Thyroid gland (tissue), 4 donors: ENCODE data around the gene BCL2. TPM values are rescaled to one million over a fixed set of nuclear protein-coding genes. Genes with fewer than 3 reads are reported as not detected.

Source experiments
- DNase-seq, 2 donors: peaks; one replicate each; pipeline ENCODE4 v3.0.0-alpha.2; 2019
- H3K27ac ChIP-seq, 3 donors: fragments of 200-600 bp; sonication (generic); 1 replicate in 2 of 3; 2 replicates in 1 of 3; pipeline ENCODE4 v1.5.1; 2016 to 2019; ENCODE audit warnings: mild to moderate bottlenecking in 1 of 3, moderate library complexity in 1 of 3
- H3K27me3 ChIP-seq: fragments of 200-600 bp; sonication (generic); one replicate; pipeline ENCODE4 v1.5.1; 2019
- H3K36me3 ChIP-seq, 2 donors: fragments of 200-600 bp; sonication (generic); one replicate each; pipeline ENCODE4 v1.5.1; 2016 to 2019
- H3K4me1 ChIP-seq, 2 donors: fragments of 200-600 bp; sonication (generic); one replicate each; pipeline ENCODE4 v1.5.1; 2017 to 2019
- H3K4me3 ChIP-seq, 3 donors: fragments of 200-600 bp; sonication (generic); replicated peaks in 1 of 3; 1 replicate in 2 of 3; 2 replicates in 1 of 3; pipeline ENCODE4 v1.5.1; 2016; ENCODE audit warnings: mild to moderate bottlenecking in 1 of 3
- H3K9me3 ChIP-seq: fragments of 200-600 bp; sonication (generic); one replicate; pipeline ENCODE4 v1.5.1; 2017
- CTCF ChIP-seq, 6 experiments: fragments of 200-600 bp in 3 of 6; fragments of 450-650 bp in 3 of 6; sonication (generic) in 3 of 6; IDR thresholded peaks; one replicate each; pipeline ENCODE4 v1.5.1; 2016 to 2019; ENCODE audit warnings: antibody characterized with exemption in 6 of 6, mild to moderate bottlenecking in 2 of 6, inconsistent platforms in 1 of 6, moderate library complexity in 1 of 6
- POLR2A ChIP-seq, 2 donors: fragments of 450-650 bp; IDR thresholded peaks; one replicate each; pipeline ENCODE4 v1.6.1; 2017; ENCODE audit warnings: antibody characterized with exemption in 2 of 2, mild to moderate bottlenecking in 2 of 2, moderate library complexity in 1 of 2
- WGBS, 2 donors: methylation state at CpG; one replicate each; pipeline ENCODE4 v1.1.5; 2017; 5-methylcytosine and 5-hydroxymethylcytosine counted together
- intact Hi-C: fragments of 100-400 bp; cut with DNase I; formaldehyde crosslinking; loops from one replicate; pipeline ENCODE4 v1.15.1; 2023
- total RNA-seq, 4 donors: library from RNA; depleted of rRNA; stranded (reverse); fragments of >200 nt; gene quantifications; one replicate each; pipeline ENCODE4 v1.2.3, GENCODE V29; 2016

Gene BCL2
- total RNA-seq, 4 donors from 2014 or later: 108 to 163 (median 115) TPM

GRCh38 chr18:63173983-63174382, 145.6 kb downstream of the BCL2 start:
- H3K27ac ChIP-seq: no peak overlapping the region
- intact Hi-C loops: no loop called here
- no peak overlapping the region for H3K4me3 ChIP-seq
- peaks cover 26 to 28% of the 10 kb centered on the region in 2 donors for H3K4me1 ChIP-seq
- 96 to 99% methylated on average over 2 of the region's 2 CpGs for WGBS, 2 donors
- DNase-seq: no peak
- TF ChIP-seq POLR2A (IDR thresholded peaks at IDR 0.05): no peak
- no peaks in the 10 kb centered on the region for H3K36me3 ChIP-seq
- no peaks in the 10 kb centered on the region for H3K27me3 ChIP-seq
- H3K9me3 ChIP-seq: no peaks in the 10 kb centered on the region

- H3K36me3 ChIP-seq: no peaks in the 10 kb centered on the region
- WGBS, 2 donors: 99 to 100% methylated on average over 5 of the region's 5 CpGs
- TF ChIP-seq CTCF (IDR thresholded peaks at IDR 0.05) (no peak), POLR2A (IDR thresholded peaks at IDR 0.05) (no peak)
- no peak for DNase-seq
- H3K27me3 ChIP-seq: no peaks in the 10 kb centered on the region
- peaks cover 15% of the 10 kb centered on the region in 2 donors for H3K4me1 ChIP-seq
- intact Hi-C loops: no loop called here
- no peak overlapping the region for H3K4me3 ChIP-seq
- H3K27ac ChIP-seq: no peak overlapping the region
- H3K9me3 ChIP-seq: no peaks in the 10 kb centered on the region
Observed at GRCh38 chr18:63169853-63170252, 149.7 kb downstream of the BCL2 start.

- intact Hi-C loops: no loop called here
- Histone ChIP-seq H3K4me1 (peaks cover 10 to 15% of the 10 kb centered on the region in 2 donors), H3K9me3 (no peaks in the 10 kb centered on the region), H3K36me3 (no peaks in the 10 kb centered on the region), H3K4me3 (no peak overlapping the region), H3K27ac (no peak overlapping the region), H3K27me3 (no peaks in the 10 kb centered on the region)
- no peak for DNase-seq
- whole genome bisulfite sequencing, 2 donors: 83 to 100% methylated on average over 4 of the region's 5 CpGs
- TF ChIP-seq CTCF (IDR thresholded peaks at IDR 0.05) (no peak), POLR2A (IDR thresholded peaks at IDR 0.05) (no peak)
Observed at GRCh38 chr18:63168287-63168686, 151.3 kb downstream of the BCL2 start.

GRCh38 chr18:63166142-63166541, 153.4 kb downstream of the BCL2 start:
- peaks cover 4 to 27% of the 10 kb centered on the region in 2 donors for H3K4me1 ChIP-seq
- H3K27ac ChIP-seq: no peak overlapping the region
- no peaks in the 10 kb centered on the region for H3K9me3 ChIP-seq
- no peaks in the 10 kb centered on the region for H3K27me3 ChIP-seq
- H3K4me3 ChIP-seq: no peak overlapping the region
- H3K36me3 ChIP-seq: no peaks in the 10 kb centered on the region
- intact Hi-C loops: no loop called here
- TF ChIP-seq CTCF (IDR thresholded peaks at IDR 0.05) (no peak), POLR2A (IDR thresholded peaks at IDR 0.05) (no peak)
- 96 to 98% methylated on average over 12 of the region's 12 CpGs for whole genome bisulfite sequencing, 2 donors
- no peak for DNase-seq

GRCh38 chr18:63164396-63164795, 155.2 kb downstream of the BCL2 start:
- Histone ChIP-seq H3K27ac (no peak overlapping the region), H3K36me3 (no peaks in the 10 kb centered on the region), H3K9me3 (no peaks in the 10 kb centered on the region), H3K27me3 (no peaks in the 10 kb centered on the region), H3K4me3 (no peak overlapping the region), H3K4me1 (peaks cover 0 to 34% of the 10 kb centered on the region in 2 donors)
- intact Hi-C loops: no loop called here
- TF ChIP-seq POLR2A (IDR thresholded peaks at IDR 0.05): no peak
- no peak for TF ChIP-seq CTCF (IDR thresholded peaks at IDR 0.05)
- WGBS, 2 donors: 94 to 96% methylated on average over 1 of the region's 1 CpG
- no peak for DNase-seq
